Bone marrow (tissue), 2 donors: ENCODE data around the gene MKNK1.
"Not testable (repeated sequence)": the region's sequence is repeated elsewhere in the genome, so short reads cannot be mapped to it uniquely, and the experiment has no call there.

Source experiments
- DNase-seq, 2 donors: peaks; one replicate each; lab custom pipeline; 2025; lab: John Stamatoyannopoulos, UW

MKNK1 gene

GRCh38 chr1:46603858-46604549 is at the start of gene MKNK1:
Gene MKNK1, minus strand, starts transcription at chr1:46604268. Its CDS starts 20,941 bp downstream, at chr1:46583327.
- peak; percentile 88 to 95 for DNase-seq

GRCh38 chr1:46653405-46653958 is 49.4 kb upstream of the MKNK1 start:
- DNase-seq, result no peak

GRCh38 chr1:46652321-46653100 is 48.4 kb upstream of the MKNK1 start:
- no peak for DNase-seq

GRCh38 chr1:46651152-46651551 is 47.1 kb upstream of the MKNK1 start:
- DNase-seq, result not testable (repeated sequence)

GRCh38 chr1:46650491-46650890 is 46.4 kb upstream of the MKNK1 start:
- DNase-seq, result no peak

- DNase-seq, result no peak
Measured at GRCh38 chr1:46649764-46650163, 45.7 kb upstream of the MKNK1 start.

GRCh38 chr1:46647611-46648010 is 43.5 kb upstream of the MKNK1 start:
- DNase-seq, result no peak

GRCh38 chr1:46646844-46647243 is 42.8 kb upstream of the MKNK1 start:
- no peak for DNase-seq

GRCh38 chr1:46646331-46646730 is 42.3 kb upstream of the MKNK1 start:
- no peak for DNase-seq

- no peak for DNase-seq
Measured at GRCh38 chr1:46645815-46646214, 41.7 kb upstream of the MKNK1 start.

GRCh38 chr1:46643368-46643775 is 39.3 kb upstream of the MKNK1 start:
- DNase-seq, result no peak

- DNase-seq, result no peak
Measured at GRCh38 chr1:46642115-46642680, 38.1 kb upstream of the MKNK1 start.

- DNase-seq, result no peak
Measured at GRCh38 chr1:46639547-46639946, 35.5 kb upstream of the MKNK1 start.

GRCh38 chr1:46638921-46639320 is 34.9 kb upstream of the MKNK1 start:
- DNase-seq, result no peak

- DNase-seq, result no peak
Measured at GRCh38 chr1:46637444-46638083, 33.5 kb upstream of the MKNK1 start.

GRCh38 chr1:46635205-46635604 is 31.1 kb upstream of the MKNK1 start:
- no peak for DNase-seq

GRCh38 chr1:46630719-46631118 is 26.7 kb upstream of the MKNK1 start:
- DNase-seq, result no peak

GRCh38 chr1:46623743-46624644 is 19.9 kb upstream of the MKNK1 start:
- DNase-seq, result no peak

GRCh38 chr1:46622344-46622743 is 18.3 kb upstream of the MKNK1 start:
- DNase-seq, result no peak

- DNase-seq, result no peak
Measured at GRCh38 chr1:46621930-46622329, 17.9 kb upstream of the MKNK1 start.

- DNase-seq, result no peak
Measured at GRCh38 chr1:46619656-46620258, 15.7 kb upstream of the MKNK1 start.
